Breast epithelium (tissue), 4 donors: ENCODE data around the gene CDH13. TPM values are rescaled to one million over a fixed set of nuclear protein-coding genes. Genes with fewer than 3 reads are reported as not detected.

Source experiments
- DNase-seq, 2 donors: peaks; one replicate each; pipeline ENCODE4 v3.0.0-alpha.2; 2019; ENCODE audit warnings: low spot score in 2 of 2
- H3K27ac ChIP-seq, 2 donors: fragments of 200-600 bp; sonication (generic) in 1 of 2; one replicate each; pipeline ENCODE4 v1.5.1; 2016 to 2019; ENCODE audit warnings: mild to moderate bottlenecking in 1 of 2
- H3K27me3 ChIP-seq, 2 donors: fragments of 200-600 bp; sonication (generic) in 1 of 2; one replicate each; pipeline versions ENCODE4 v1.5.1 to v1.6.0; 2017 to 2019; ENCODE audit warnings: control low read depth in 1 of 2, mild to moderate bottlenecking in 1 of 2
- H3K36me3 ChIP-seq: fragments of 200-600 bp; one replicate; pipeline ENCODE4 v1.5.1; 2019
- H3K4me1 ChIP-seq, 2 donors: fragments of 200-600 bp; sonication (generic); one replicate each; pipeline ENCODE4 v1.5.1; 2016 to 2019; ENCODE audit warnings: control low read depth in 1 of 2
- H3K4me3 ChIP-seq, 3 donors: fragments of 200-600 bp; sonication (generic); 1 replicate in 2 of 3; 2 replicates in 1 of 3; pipeline ENCODE4 v1.5.1; 2016 to 2019; ENCODE audit warnings: mild to moderate bottlenecking in 3 of 3, moderate library complexity in 2 of 3
- H3K9me3 ChIP-seq, 2 donors: fragments of 200-600 bp; sonication (generic) in 1 of 2; one replicate each; pipeline ENCODE4 v1.5.1; 2016 to 2019; ENCODE audit warnings: control low read depth in 1 of 2
- CTCF ChIP-seq, 3 donors: fragments of 450-650 bp; IDR thresholded peaks; one replicate each; pipeline ENCODE4 v1.5.1; 2016 to 2017; ENCODE audit warnings: antibody characterized with exemption in 3 of 3, mild to moderate bottlenecking in 3 of 3, moderate library complexity in 3 of 3
- POLR2A ChIP-seq: fragments of 450-650 bp; IDR thresholded peaks from one replicate; pipeline ENCODE4 v1.6.1; 2016; ENCODE audit warnings: antibody characterized with exemption, mild to moderate bottlenecking, moderate library complexity
- POLR2AphosphoS5 ChIP-seq, 3 donors: sonication (generic); formaldehyde crosslinking; IDR thresholded peaks; one replicate each; pipeline ENCODE4 v1.6.1; 2017; ENCODE audit warnings: antibody characterized with exemption in 3 of 3
- intact Hi-C: fragments of 100-400 bp; cut with DNase I; formaldehyde crosslinking; loops from one replicate; pipeline ENCODE4 v1.15.1; 2023; ENCODE audit warnings: low total_unique reads
- total RNA-seq, 3 donors: library from RNA; depleted of rRNA; stranded (reverse); fragments of >200 nt; gene quantifications; one replicate each; pipeline ENCODE4 v1.1.0, GENCODE V29; 2016

The CDH13 gene
- total RNA-seq, 3 donors from 2014 or later = 6.0 to 13.1 (median 11.5) TPM

DNA sequence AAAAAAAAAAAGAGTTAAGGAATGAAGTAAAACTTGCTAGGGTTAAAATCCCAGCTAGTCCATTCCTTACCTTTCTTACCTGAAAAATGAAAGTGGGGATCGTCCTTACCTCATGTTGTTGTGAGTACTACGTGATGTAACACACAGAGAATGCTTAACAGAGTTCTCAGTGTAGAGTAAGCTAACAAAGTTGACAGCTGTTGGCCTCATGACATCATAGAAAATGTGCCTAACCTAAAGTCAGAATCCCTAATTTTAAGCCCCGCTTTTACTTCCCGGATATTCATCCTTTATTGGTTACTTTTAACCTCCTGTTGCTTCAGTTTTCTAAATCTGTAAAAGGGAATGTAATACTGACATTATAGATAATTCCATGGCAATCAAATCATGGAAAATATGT lies 675.2 kb downstream of the CDH13 start:
- no peaks in the 10 kb centered on the region for H3K36me3 ChIP-seq
- TF ChIP-seq POLR2A = no peak
- no peak for TF ChIP-seq POLR2AphosphoS5 (IDR thresholded peaks at IDR 0.05)
- TF ChIP-seq CTCF (IDR thresholded peaks at IDR 0.05) = no peak
- intact Hi-C loops = no loop called here
- no peak for DNase-seq
- no peak overlapping the region for H3K27ac ChIP-seq
- H3K27me3 ChIP-seq = peaks cover 0 to 13% of the 10 kb centered on the region in 2 donors
- H3K9me3 ChIP-seq = no peaks in the 10 kb centered on the region
- H3K4me1 ChIP-seq = no peaks in the 10 kb centered on the region
- no peak overlapping the region for H3K4me3 ChIP-seq

DNA sequence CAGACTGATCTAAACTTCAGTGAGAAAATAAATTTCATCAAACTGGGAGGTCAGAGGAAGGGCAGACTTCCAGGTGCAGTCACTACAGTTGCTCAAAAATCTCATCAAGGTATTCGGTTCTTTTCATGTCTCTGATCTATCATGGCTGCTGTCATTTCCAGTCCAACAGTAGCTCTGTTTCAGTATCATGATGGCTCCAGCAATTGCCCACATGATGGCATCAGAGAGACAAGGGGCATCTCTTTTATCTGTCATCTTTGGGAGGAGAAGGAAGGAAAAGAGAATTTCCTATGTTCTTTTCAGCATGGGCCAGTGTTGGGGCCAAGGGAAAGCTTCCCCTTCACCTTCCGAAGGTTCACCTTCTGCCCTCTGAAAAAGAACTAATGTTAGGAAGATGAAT lies 676.1 kb downstream of the CDH13 start:
- Histone ChIP-seq H3K4me3 (no peak overlapping the region), H3K9me3 (no peaks in the 10 kb centered on the region), H3K4me1 (no peaks in the 10 kb centered on the region), H3K36me3 (no peaks in the 10 kb centered on the region), H3K27me3 (peaks cover 0 to 13% of the 10 kb centered on the region in 2 donors), H3K27ac (no peak overlapping the region)
- no peak for DNase-seq
- TF ChIP-seq POLR2AphosphoS5 (IDR thresholded peaks at IDR 0.05) (no peak), POLR2A (no peak), CTCF (IDR thresholded peaks at IDR 0.05) (no peak)
- intact Hi-C loops = no loop called here

DNA sequence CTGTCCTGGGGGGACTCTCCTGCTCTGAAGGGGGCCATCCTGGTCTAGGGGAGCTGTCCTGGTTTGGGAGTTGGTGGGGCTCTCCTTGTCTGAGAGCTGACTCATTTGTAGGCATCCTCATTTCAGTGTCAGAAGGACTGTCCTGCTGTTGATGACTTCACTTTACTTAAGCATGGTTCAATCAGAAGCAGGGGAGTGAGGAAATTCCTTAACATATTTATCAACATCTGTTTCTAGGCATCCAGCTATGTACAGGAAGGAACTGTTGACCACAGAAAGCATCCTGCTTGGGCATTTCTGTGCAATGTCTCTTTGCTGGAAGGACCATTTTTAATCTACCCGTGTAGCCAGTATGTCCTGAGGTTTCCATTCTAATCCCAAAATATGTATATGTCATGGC lies 678.3 kb downstream of the CDH13 start:
- no peak for DNase-seq
- TF ChIP-seq CTCF (IDR thresholded peaks at IDR 0.05) (no peak), POLR2AphosphoS5 (IDR thresholded peaks at IDR 0.05) (no peak), POLR2A (no peak)
- Histone ChIP-seq H3K9me3 (no peaks in the 10 kb centered on the region), H3K27me3 (peaks cover 0 to 26% of the 10 kb centered on the region in 2 donors), H3K4me3 (no peak overlapping the region), H3K27ac (no peak overlapping the region), H3K36me3 (no peaks in the 10 kb centered on the region), H3K4me1 (no peaks in the 10 kb centered on the region)
- intact Hi-C loops = no loop called here

- H3K36me3 ChIP-seq = no peaks in the 10 kb centered on the region
- TF ChIP-seq POLR2AphosphoS5 (IDR thresholded peaks at IDR 0.05) (no peak), CTCF (IDR thresholded peaks at IDR 0.05) (no peak), POLR2A (no peak)
- no peak overlapping the region for H3K4me3 ChIP-seq
- H3K9me3 ChIP-seq = no peaks in the 10 kb centered on the region
- no peak for DNase-seq
- H3K4me1 ChIP-seq = no peaks in the 10 kb centered on the region
- peaks cover 0 to 29% of the 10 kb centered on the region in 2 donors for H3K27me3 ChIP-seq
- intact Hi-C loops = no loop called here
- no peak overlapping the region for H3K27ac ChIP-seq
Observed at GRCh38 chr16:83306961-83307593, 680.3 kb downstream of the CDH13 start.

DNA sequence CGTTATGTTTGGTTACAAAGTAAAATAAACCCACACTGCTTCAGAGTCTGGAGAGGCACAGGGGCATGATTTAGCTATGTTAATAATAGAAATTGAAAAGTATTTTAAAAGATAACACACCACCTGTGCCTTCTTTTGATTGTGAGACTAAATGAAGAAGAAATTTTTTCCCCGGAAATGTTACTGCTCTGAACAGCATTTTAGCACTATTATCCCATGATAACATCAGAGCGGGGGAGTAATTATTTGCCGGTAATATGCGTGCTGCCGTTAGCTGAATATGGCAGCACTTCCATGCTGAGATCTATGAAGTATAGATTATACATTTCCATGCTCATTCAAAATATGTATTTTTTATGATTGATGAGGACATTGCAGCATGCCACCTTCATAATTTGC lies 680.8 kb downstream of the CDH13 start:
- DNase-seq = no peak
- Histone ChIP-seq H3K4me1 (no peaks in the 10 kb centered on the region), H3K27ac (no peak overlapping the region), H3K36me3 (no peaks in the 10 kb centered on the region), H3K4me3 (no peak overlapping the region), H3K27me3 (peaks cover 0 to 29% of the 10 kb centered on the region in 2 donors), H3K9me3 (no peaks in the 10 kb centered on the region)
- no peak for TF ChIP-seq POLR2A
- no peak for TF ChIP-seq CTCF (IDR thresholded peaks at IDR 0.05)
- no peak for TF ChIP-seq POLR2AphosphoS5 (IDR thresholded peaks at IDR 0.05)
- intact Hi-C loops = no loop called here
